GM23338 (cell line): ENCODE results near the gene ATXN7L2. TPM values are rescaled to one million over a fixed set of nuclear protein-coding genes. Genes with fewer than 3 reads are reported as not detected.

Experiments used
- ATAC-seq: fragments of 200-7000 bp; cut with Tn5 transposase; 3 replicates; pipeline ENCODE4 v1.9.1; 2020
- DNase-seq: peaks from one replicate; pipeline ENCODE4 v3.0.0-alpha.2; 2015; ENCODE audit warnings: low spot score
- H2AFZ ChIP-seq: fragments of 200-600 bp; sonication (generic); 2 replicates; pipeline ENCODE4 v1.8.0; 2016; ENCODE audit warnings: antibody characterized with exemption, mild to moderate bottlenecking, moderate library complexity
- H3F3A ChIP-seq: fragments of 200-600 bp; sonication (generic); replicated peaks from 2 replicates; pipeline ENCODE4 v1.8.0; 2017; ENCODE audit warnings: antibody characterized with exemption, mixed run types, low read depth
- H3K27ac ChIP-seq: fragments of 200-600 bp; sonication (generic); 2 replicates; pipeline ENCODE4 v1.6.1; 2016; ENCODE audit warnings: low read depth
- H3K27me3 ChIP-seq: fragments of 200-600 bp; sonication (generic); 2 replicates; pipeline ENCODE4 v1.8.0; 2016; ENCODE audit warnings: mild to moderate bottlenecking, mixed run types, moderate library complexity; ENCODE audit not compliant: insufficient read depth
- H3K36me3 ChIP-seq: fragments of 200-600 bp; sonication (generic); 2 replicates; pipeline ENCODE4 v1.8.0; 2016; ENCODE audit warnings: mild to moderate bottlenecking; ENCODE audit not compliant: insufficient read depth
- H3K4me1 ChIP-seq: fragments of 200-600 bp; sonication (generic); 2 replicates; pipeline ENCODE4 v1.8.0; 2016; ENCODE audit warnings: mild to moderate bottlenecking, moderate library complexity; ENCODE audit not compliant: insufficient read depth
- H3K4me2 ChIP-seq: fragments of 200-600 bp; sonication (generic); 2 replicates; pipeline ENCODE4 v1.7.1; 2017; ENCODE audit warnings: mixed run types
- H3K4me3 ChIP-seq: fragments of 200-600 bp; sonication (generic); 2 replicates; pipeline ENCODE4 v1.6.1; 2016; ENCODE audit warnings: mixed run types
- H3K79me2 ChIP-seq: fragments of 200-600 bp; sonication (generic); replicated peaks from 2 replicates; pipeline ENCODE4 v1.8.0; 2017; ENCODE audit warnings: mild to moderate bottlenecking; ENCODE audit not compliant: insufficient read depth
- H3K9me2 ChIP-seq: fragments of 200-600 bp; sonication (generic); 2 replicates; pipeline ENCODE4 v1.8.0; 2017; ENCODE audit not compliant: insufficient read depth
- H4K20me1 ChIP-seq: fragments of 200-600 bp; sonication (generic); replicated peaks from 2 replicates; pipeline ENCODE4 v1.8.0; 2017; ENCODE audit warnings: mild to moderate bottlenecking; ENCODE audit not compliant: insufficient read depth
- H3K27ac Mint-ChIP-seq: 2 replicates; pipeline ENCODE4 v1.8.0; 2020; ENCODE audit warnings: inconsistent platforms, mild to moderate bottlenecking, moderate library complexity, mixed read lengths
- H3K27me3 Mint-ChIP-seq: 3 replicates; pipeline ENCODE4 v1.8.0; 2022; ENCODE audit warnings: low read depth, mild to moderate bottlenecking, moderate library complexity, mixed read lengths, inconsistent platforms; ENCODE audit not compliant: insufficient read depth, poor library complexity
- H3K36me3 Mint-ChIP-seq: 3 replicates; pipeline ENCODE4 v1.8.0; 2021; ENCODE audit warnings: low read depth, mild to moderate bottlenecking, inconsistent platforms, moderate library complexity, mixed read lengths
- H3K4me1 Mint-ChIP-seq: 3 replicates; pipeline ENCODE4 v1.8.0; 2020; ENCODE audit warnings: mild to moderate bottlenecking, inconsistent platforms, mixed read lengths
- H3K4me3 Mint-ChIP-seq: 3 replicates; pipeline ENCODE4 v1.8.0; 2021; ENCODE audit warnings: moderate library complexity, mild to moderate bottlenecking, inconsistent platforms, mixed read lengths
- H3K9me3 Mint-ChIP-seq: 3 replicates; pipeline ENCODE4 v1.8.0; 2020; ENCODE audit warnings: moderate library complexity, mild to moderate bottlenecking, inconsistent platforms, mixed read lengths
- CREB1 ChIP-seq: fragments of 250-450 bp; sonication (Bioruptor Pico); IDR thresholded peaks from 2 replicates; pipeline ENCODE4 v1.5.0; 2020; ENCODE audit warnings: low read depth, mild to moderate bottlenecking, moderate library complexity
- EZH2 ChIP-seq: fragments of 200-600 bp; sonication (generic); IDR thresholded peaks from one replicate; pipeline ENCODE4 v1.8.0; 2017; ENCODE audit warnings: antibody characterized with exemption, mild to moderate bottlenecking, low read depth; ENCODE audit not compliant: unreplicated experiment
- EZH2phosphoT487 ChIP-seq: fragments of 200-600 bp; sonication (generic); IDR thresholded peaks from one replicate; pipeline ENCODE4 v1.8.1; 2018; ENCODE audit warnings: antibody characterized with exemption; ENCODE audit not compliant: unreplicated experiment
- POLR2AphosphoS5 ChIP-seq: IDR thresholded peaks from 2 replicates; pipeline ENCODE4 v1.6.1; 2016; ENCODE audit warnings: antibody characterized with exemption, low read depth
- STAT1 ChIP-seq: IDR thresholded peaks from one replicate; pipeline ENCODE4 v1.6.1; 2016; ENCODE audit warnings: antibody characterized with exemption; ENCODE audit not compliant: unreplicated experiment
- ZNF114 ChIP-seq: fragments of 250-450 bp; sonication (Bioruptor Pico); IDR thresholded peaks from 2 replicates; pipeline ENCODE4 v1.5.0; 2020; ENCODE audit warnings: mild to moderate bottlenecking, moderate library complexity
- ZNF331 ChIP-seq: fragments of 250-450 bp; sonication (Bioruptor Pico); IDR thresholded peaks from 2 replicates; pipeline ENCODE4 v1.5.0; 2020; ENCODE audit warnings: low read depth, mild to moderate bottlenecking, moderate library complexity
- polyA plus RNA-seq: library from polyadenylated mRNA; unstranded; fragments of >200 nt; fragmentation: Nextera tagmentation; extraction: Ambion mirVana; gene quantifications from 2 replicates; pipeline ENCODE4 v1.2.1, GENCODE V29; 2016
- total RNA-seq: library from RNA; depleted of rRNA; stranded (reverse); fragments of >200 nt; shearing (Covaris generic); gene quantifications from 2 replicates; pipeline ENCODE4 v1.2.3, GENCODE V29; 2014
- TF ChIP-seq, protein P1 (sequence below), 2 experiments: fragments of 200-600 bp in 1 of 2; sonication (generic) in 1 of 2; conservative IDR thresholded peaks; 2 replicates each; pipeline versions ENCODE4 v1.5.1 to v1.6.1; 2016 to 2017; ENCODE audit warnings: antibody characterized with exemption in 2 of 2, low read depth in 2 of 2, mild to moderate bottlenecking in 2 of 2, moderate library complexity in 1 of 2

Gene ATXN7L2
- total and polyA plus RNA-seq, 2 experiments from 2014 or later, result 8.0 to 9.9 TPM

DNA sequence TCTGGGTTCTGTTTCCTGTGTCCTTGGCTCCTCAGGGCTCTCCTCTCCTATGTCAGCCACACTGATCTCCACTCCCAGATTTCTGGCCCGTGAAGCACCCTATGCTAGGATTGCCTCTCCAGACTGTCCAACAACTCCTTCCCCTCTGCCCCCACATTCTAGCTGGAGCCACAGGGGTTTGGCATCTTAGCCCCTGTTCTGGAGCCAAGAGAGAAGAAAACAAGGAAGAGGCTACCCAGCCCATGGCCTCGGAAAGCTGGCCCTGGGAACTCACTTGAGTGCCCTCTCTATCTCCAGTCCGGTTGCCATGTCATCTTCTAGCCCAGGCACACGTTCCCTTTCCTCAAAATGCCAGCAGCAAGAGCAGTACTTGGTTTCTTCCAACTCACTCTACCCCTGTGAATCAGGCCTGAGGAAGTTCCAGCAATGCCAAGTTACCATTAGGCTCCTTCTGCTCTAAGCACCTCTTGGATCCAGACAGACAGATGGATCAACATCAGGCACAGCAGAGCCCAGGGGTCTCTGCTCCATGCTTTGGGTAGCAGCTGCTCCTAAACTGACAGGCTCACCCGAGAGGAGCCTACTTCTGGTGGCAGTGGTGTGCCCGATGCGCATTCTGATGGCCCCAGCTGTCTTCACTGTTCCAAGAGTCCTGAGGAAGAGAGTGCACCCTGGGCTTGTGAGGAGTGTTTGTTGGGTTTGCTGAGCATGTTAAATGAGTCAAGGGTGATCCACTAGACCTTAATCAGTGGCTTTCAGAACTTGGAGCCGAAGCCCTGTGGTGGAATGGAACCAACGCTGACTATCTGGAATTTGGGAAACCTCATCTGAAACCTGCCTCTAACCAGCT lies 44.4 kb downstream of the ATXN7L2 start:
- no peak overlapping the region for H3K27ac Mint-ChIP-seq
- H3K9me2 ChIP-seq, result no peaks in the 10 kb centered on the region
- H3K4me1 Mint-ChIP-seq, result peaks cover 12% of the 10 kb centered on the region; the same call in 2 of the 3 replicates
- no peaks in the 10 kb centered on the region; the same call in 2 of the 3 replicates for H3K9me3 Mint-ChIP-seq
- H3K27me3 ChIP-seq, result no peaks in the 10 kb centered on the region
- H3K4me1 ChIP-seq, result peaks cover 4% of the 10 kb centered on the region; the same call in 1 of the 2 replicates
- H3K27ac ChIP-seq, result no peak overlapping the region
- no peak overlapping the region for H2AFZ ChIP-seq
- no peak for DNase-seq
- H3K4me2 ChIP-seq, result no peak overlapping the region
- H4K20me1 ChIP-seq, result no peaks in the 10 kb centered on the region
- no peaks in the 10 kb centered on the region for H3K79me2 ChIP-seq
- no peak overlapping the region for H3K4me3 Mint-ChIP-seq
- H3K36me3 Mint-ChIP-seq, result no peaks in the 10 kb centered on the region
- H3F3A ChIP-seq, result no peaks in the 10 kb centered on the region
- peaks cover 12% of the 10 kb centered on the region for H3K27me3 Mint-ChIP-seq
- no peaks in the 10 kb centered on the region for H3K36me3 ChIP-seq
- TF ChIP-seq EZH2phosphoT487, result no peak
- TF ChIP-seq, protein P1, sequence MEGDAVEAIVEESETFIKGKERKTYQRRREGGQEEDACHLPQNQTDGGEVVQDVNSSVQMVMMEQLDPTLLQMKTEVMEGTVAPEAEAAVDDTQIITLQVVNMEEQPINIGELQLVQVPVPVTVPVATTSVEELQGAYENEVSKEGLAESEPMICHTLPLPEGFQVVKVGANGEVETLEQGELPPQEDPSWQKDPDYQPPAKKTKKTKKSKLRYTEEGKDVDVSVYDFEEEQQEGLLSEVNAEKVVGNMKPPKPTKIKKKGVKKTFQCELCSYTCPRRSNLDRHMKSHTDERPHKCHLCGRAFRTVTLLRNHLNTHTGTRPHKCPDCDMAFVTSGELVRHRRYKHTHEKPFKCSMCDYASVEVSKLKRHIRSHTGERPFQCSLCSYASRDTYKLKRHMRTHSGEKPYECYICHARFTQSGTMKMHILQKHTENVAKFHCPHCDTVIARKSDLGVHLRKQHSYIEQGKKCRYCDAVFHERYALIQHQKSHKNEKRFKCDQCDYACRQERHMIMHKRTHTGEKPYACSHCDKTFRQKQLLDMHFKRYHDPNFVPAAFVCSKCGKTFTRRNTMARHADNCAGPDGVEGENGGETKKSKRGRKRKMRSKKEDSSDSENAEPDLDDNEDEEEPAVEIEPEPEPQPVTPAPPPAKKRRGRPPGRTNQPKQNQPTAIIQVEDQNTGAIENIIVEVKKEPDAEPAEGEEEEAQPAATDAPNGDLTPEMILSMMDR (conservative IDR thresholded peaks at IDR 0.05; ENCODE audit: low read depth in 2 of 2), result no peak
- TF ChIP-seq CREB1 (CRISPR knock-in tag), result no peak
- TF ChIP-seq EZH2, result no peak
- no peak for TF ChIP-seq ZNF114 (CRISPR knock-in tag)
- no peak for TF ChIP-seq ZNF331 (CRISPR knock-in tag)
- no peak for TF ChIP-seq STAT1
- no peak overlapping the region for H3K4me3 ChIP-seq
- ATAC-seq, result no peak

DNA sequence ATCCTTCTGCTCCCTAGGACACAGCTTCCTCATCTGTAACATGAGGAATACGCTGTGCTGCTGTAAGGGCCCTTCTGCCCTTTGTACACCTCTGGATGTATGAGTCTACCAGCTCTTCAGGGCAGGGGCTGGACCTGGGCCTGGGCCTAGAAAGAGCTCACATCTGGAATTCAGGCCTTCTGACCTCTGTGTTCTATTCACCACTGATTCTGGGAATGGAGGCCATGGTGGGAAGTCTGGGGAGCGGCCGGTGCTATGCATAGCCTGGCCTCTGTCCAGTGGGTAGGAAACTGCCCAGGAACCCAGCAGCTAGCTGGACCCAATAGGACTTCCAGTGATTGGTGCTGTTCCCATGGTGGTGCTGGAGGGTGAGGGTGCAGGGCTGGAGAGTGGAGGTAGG lies 45.0 kb downstream of the ATXN7L2 start:
- Histone ChIP-seq H3K9me2 (no peaks in the 10 kb centered on the region), H3K4me3 (no peak overlapping the region), H3K27me3 (no peaks in the 10 kb centered on the region), H3K4me2 (no peak overlapping the region), H2AFZ (no peak overlapping the region), H3K79me2 (no peaks in the 10 kb centered on the region), H4K20me1 (no peaks in the 10 kb centered on the region), H3K36me3 (no peaks in the 10 kb centered on the region), H3K4me1 (peaks cover 4% of the 10 kb centered on the region; the same call in 1 of the 2 replicates), H3K27ac (no peak overlapping the region), H3F3A (no peaks in the 10 kb centered on the region)
- H3K4me1 Mint-ChIP-seq, result peaks cover 12% of the 10 kb centered on the region; the same call in 2 of the 3 replicates
- TF ChIP-seq POLR2AphosphoS5, result no peak
- DNase-seq, result no peak
- H3K27ac Mint-ChIP-seq, result no peak overlapping the region
- peaks cover 12% of the 10 kb centered on the region for H3K27me3 Mint-ChIP-seq
- no peaks in the 10 kb centered on the region; the same call in 2 of the 3 replicates for H3K9me3 Mint-ChIP-seq
- no peaks in the 10 kb centered on the region for H3K36me3 Mint-ChIP-seq
- H3K4me3 Mint-ChIP-seq, result no peak overlapping the region
- ATAC-seq, result no peak
